K562 (cell line): ENCODE data around the gene PRRG4. TPM values are rescaled to one million over a fixed set of nuclear protein-coding genes. Genes with fewer than 3 reads are reported as not detected.

Source experiments
- BCL6 ChIP-seq: fragments of 250-450 bp; sonication (Bioruptor Pico); IDR thresholded peaks from 2 replicates; pipeline ENCODE4 v1.4.0; 2020
- CBX1 ChIP-seq: sonication (generic); IDR thresholded peaks from 2 replicates; pipeline ENCODE4 v1.6.1; 2016; ENCODE audit warnings: antibody characterized with exemption, low read depth, mild to moderate bottlenecking
- CHCHD3 ChIP-seq: fragments of 250-450 bp; sonication (Bioruptor Pico); IDR thresholded peaks from 2 replicates; pipeline ENCODE4 v2.1.2; 2022; ENCODE audit warnings: mild to moderate bottlenecking
- POLR2G ChIP-seq: fragments of 200-400 bp; formaldehyde crosslinking; IDR thresholded peaks from 2 replicates; pipeline ENCODE4 v1.6.1; 2017; ENCODE audit warnings: low read depth, mild to moderate bottlenecking, antibody characterized with exemption, low read length, moderate library complexity
- ZNF444 ChIP-seq: fragments of 250-450 bp; sonication (Bioruptor Pico); IDR thresholded peaks from 2 replicates; pipeline ENCODE4 v1.4.0; 2020; ENCODE audit warnings: mild to moderate bottlenecking, moderate library complexity
- ZSCAN32 ChIP-seq: fragments of 450-650 bp; formaldehyde crosslinking; IDR thresholded peaks from 2 replicates; pipeline ENCODE4 v1.4.0; 2020; ENCODE audit warnings: mild to moderate bottlenecking, moderate library complexity
- polyA plus RNA-seq, 8 experiments: library from polyadenylated mRNA; depleted of rRNA in 4 of 8; stranded (reverse) in 5 of 8; unstranded in 3 of 8; fragments of >200 nt; fragmentation: Nextera tagmentation in 2 of 8; fragmentation: Illumina TruSeq in 1 of 8; extraction: Ambion mirVana in 2 of 8; extraction: Trizol in 1 of 8; gene quantifications; 2 replicates each; pipeline versions ENCODE4 v1.2.1 to v1.2.3, GENCODE V29; 2011 to 2014; ENCODE audit warnings: inconsistent platforms in 1 of 8, missing spikeins in 1 of 8
- total RNA-seq, 7 experiments: library from RNA; depleted of rRNA in 6 of 7; stranded (reverse); fragments of >200 nt in 6 of 7; fragmentation: Illumina TruSeq in 2 of 7; extraction: Trizol in 2 of 7; gene quantifications; 2 replicates each; pipeline versions ENCODE4 v1.2.1 to v1.2.3, GENCODE V29; 2011 to 2021; ENCODE audit warnings: low replicate concordance in 1 of 7
- TF ChIP-seq, protein P1 (sequence below), 2 experiments: fragments of 450-650 bp; formaldehyde crosslinking in 1 of 2; IDR thresholded peaks; 2 replicates each; pipeline versions ENCODE4 v1.4.0 to v1.6.1; 2014 to 2020; ENCODE audit warnings: mild to moderate bottlenecking in 2 of 2, borderline replicate concordance in 1 of 2, low read depth in 1 of 2
- TF ChIP-seq, protein P2 (sequence below): fragments of 450-650 bp; IDR thresholded peaks from 2 replicates; pipeline ENCODE4 v1.6.1; 2017; ENCODE audit warnings: antibody characterized with exemption, mild to moderate bottlenecking
- TF ChIP-seq, protein P3 (sequence below): sonication (generic); formaldehyde crosslinking; IDR thresholded peaks from 2 replicates; pipeline ENCODE4 v1.8.1; 2023; ENCODE audit warnings: mild to moderate bottlenecking, missing genetic modification reagents
- TF ChIP-seq, protein P4 (sequence below): fragments of 150-350 bp; conservative IDR thresholded peaks from 2 replicates; pipeline ENCODE4 v1.6.1; 2014; ENCODE audit warnings: low read length

The PRRG4 gene
- total and polyA plus RNA-seq, 9 of the 15 experiments (the other 6 are each of a cell fraction or from before 2014, with no cell fraction given), result not detected

DNA sequence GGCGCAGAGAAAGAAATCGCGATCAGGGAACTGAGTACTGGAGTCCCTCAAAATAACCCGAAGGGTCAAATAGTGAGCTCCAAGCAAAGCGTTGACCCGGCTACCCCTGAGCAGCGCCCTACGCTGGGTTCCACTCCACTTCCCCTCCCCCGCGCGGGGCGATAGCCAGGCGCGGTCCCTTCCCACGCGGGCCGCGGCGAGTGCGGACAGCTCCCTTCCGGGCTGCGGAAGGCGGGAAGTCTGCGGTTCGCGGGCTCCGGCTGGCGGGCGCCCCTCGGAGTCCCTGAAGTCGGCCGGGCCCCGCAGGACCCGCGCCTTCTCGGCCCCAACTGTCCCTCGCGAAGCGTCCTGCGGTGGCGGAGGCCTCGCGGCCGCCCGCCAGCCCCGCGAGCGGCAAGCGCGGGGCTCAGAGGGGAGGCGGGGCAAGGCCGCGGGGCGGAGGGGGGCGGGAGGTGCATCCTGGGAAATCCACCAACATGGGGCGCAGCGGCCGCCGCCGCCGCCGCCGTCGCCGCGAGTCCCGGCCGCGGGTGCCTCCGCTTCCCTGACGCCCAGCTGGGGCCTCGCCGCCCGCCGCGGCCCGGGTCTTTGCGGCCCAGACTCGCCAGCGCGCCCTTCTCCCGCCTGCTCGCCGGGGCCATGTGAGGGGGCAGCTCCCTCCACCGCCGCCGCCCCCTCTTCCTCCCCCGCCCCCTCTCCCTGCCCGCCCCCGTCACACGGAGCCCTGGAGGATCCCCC, 62.8 kb downstream of the PRRG4 start, which contains the start of gene QSER1 (continued):
- TF ChIP-seq, protein P1, sequence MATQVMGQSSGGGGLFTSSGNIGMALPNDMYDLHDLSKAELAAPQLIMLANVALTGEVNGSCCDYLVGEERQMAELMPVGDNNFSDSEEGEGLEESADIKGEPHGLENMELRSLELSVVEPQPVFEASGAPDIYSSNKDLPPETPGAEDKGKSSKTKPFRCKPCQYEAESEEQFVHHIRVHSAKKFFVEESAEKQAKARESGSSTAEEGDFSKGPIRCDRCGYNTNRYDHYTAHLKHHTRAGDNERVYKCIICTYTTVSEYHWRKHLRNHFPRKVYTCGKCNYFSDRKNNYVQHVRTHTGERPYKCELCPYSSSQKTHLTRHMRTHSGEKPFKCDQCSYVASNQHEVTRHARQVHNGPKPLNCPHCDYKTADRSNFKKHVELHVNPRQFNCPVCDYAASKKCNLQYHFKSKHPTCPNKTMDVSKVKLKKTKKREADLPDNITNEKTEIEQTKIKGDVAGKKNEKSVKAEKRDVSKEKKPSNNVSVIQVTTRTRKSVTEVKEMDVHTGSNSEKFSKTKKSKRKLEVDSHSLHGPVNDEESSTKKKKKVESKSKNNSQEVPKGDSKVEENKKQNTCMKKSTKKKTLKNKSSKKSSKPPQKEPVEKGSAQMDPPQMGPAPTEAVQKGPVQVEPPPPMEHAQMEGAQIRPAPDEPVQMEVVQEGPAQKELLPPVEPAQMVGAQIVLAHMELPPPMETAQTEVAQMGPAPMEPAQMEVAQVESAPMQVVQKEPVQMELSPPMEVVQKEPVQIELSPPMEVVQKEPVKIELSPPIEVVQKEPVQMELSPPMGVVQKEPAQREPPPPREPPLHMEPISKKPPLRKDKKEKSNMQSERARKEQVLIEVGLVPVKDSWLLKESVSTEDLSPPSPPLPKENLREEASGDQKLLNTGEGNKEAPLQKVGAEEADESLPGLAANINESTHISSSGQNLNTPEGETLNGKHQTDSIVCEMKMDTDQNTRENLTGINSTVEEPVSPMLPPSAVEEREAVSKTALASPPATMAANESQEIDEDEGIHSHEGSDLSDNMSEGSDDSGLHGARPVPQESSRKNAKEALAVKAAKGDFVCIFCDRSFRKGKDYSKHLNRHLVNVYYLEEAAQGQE (IDR thresholded peaks at IDR 0.05; ENCODE audit: borderline replicate concordance), result peak; percentile 65
- TF ChIP-seq, protein P1 (CRISPR knock-in tag; IDR thresholded peaks at IDR 0.05; ENCODE audit: low read depth), result peak; percentile 85
- TF ChIP-seq, protein P2, sequence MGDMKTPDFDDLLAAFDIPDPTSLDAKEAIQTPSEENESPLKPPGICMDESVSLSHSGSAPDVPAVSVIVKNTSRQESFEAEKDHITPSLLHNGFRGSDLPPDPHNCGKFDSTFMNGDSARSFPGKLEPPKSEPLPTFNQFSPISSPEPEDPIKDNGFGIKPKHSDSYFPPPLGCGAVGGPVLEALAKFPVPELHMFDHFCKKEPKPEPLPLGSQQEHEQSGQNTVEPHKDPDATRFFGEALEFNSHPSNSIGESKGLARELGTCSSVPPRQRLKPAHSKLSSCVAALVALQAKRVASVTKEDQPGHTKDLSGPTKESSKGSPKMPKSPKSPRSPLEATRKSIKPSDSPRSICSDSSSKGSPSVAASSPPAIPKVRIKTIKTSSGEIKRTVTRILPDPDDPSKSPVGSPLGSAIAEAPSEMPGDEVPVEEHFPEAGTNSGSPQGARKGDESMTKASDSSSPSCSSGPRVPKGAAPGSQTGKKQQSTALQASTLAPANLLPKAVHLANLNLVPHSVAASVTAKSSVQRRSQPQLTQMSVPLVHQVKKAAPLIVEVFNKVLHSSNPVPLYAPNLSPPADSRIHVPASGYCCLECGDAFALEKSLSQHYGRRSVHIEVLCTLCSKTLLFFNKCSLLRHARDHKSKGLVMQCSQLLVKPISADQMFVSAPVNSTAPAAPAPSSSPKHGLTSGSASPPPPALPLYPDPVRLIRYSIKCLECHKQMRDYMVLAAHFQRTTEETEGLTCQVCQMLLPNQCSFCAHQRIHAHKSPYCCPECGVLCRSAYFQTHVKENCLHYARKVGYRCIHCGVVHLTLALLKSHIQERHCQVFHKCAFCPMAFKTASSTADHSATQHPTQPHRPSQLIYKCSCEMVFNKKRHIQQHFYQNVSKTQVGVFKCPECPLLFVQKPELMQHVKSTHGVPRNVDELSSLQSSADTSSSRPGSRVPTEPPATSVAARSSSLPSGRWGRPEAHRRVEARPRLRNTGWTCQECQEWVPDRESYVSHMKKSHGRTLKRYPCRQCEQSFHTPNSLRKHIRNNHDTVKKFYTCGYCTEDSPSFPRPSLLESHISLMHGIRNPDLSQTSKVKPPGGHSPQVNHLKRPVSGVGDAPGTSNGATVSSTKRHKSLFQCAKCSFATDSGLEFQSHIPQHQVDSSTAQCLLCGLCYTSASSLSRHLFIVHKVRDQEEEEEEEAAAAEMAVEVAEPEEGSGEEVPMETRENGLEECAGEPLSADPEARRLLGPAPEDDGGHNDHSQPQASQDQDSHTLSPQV, result peak; percentile 73
- TF ChIP-seq ZNF444 (CRISPR knock-in tag) (no peak), BCL6 (CRISPR knock-in tag) (no peak), CBX1 (no peak; the same call in 1 of the 2 replicates), POLR2G (peak; percentile 91), ZSCAN32 (CRISPR knock-in tag) (no peak), CHCHD3 (no peak)
- TF ChIP-seq, protein P3, sequence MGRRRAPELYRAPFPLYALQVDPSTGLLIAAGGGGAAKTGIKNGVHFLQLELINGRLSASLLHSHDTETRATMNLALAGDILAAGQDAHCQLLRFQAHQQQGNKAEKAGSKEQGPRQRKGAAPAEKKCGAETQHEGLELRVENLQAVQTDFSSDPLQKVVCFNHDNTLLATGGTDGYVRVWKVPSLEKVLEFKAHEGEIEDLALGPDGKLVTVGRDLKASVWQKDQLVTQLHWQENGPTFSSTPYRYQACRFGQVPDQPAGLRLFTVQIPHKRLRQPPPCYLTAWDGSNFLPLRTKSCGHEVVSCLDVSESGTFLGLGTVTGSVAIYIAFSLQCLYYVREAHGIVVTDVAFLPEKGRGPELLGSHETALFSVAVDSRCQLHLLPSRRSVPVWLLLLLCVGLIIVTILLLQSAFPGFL (CRISPR knock-in tag), result no peak
- TF ChIP-seq, protein P4, sequence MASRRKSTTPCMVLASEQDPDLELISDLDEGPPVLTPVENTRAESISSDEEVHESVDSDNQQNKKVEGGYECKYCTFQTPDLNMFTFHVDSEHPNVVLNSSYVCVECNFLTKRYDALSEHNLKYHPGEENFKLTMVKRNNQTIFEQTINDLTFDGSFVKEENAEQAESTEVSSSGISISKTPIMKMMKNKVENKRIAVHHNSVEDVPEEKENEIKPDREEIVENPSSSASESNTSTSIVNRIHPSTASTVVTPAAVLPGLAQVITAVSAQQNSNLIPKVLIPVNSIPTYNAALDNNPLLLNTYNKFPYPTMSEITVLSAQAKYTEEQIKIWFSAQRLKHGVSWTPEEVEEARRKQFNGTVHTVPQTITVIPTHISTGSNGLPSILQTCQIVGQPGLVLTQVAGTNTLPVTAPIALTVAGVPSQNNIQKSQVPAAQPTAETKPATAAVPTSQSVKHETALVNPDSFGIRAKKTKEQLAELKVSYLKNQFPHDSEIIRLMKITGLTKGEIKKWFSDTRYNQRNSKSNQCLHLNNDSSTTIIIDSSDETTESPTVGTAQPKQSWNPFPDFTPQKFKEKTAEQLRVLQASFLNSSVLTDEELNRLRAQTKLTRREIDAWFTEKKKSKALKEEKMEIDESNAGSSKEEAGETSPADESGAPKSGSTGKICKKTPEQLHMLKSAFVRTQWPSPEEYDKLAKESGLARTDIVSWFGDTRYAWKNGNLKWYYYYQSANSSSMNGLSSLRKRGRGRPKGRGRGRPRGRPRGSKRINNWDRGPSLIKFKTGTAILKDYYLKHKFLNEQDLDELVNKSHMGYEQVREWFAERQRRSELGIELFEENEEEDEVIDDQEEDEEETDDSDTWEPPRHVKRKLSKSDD, result no peak
